Adipocyte (in vitro differentiated cells): ENCODE measurements around the gene IL1RAPL1.
A peak's percentile ranks its signal among the peaks of the same experiment; 100 is the strongest.

ENCODE experiments used
- DNase-seq: peaks from one replicate; pipeline ENCODE4 v3.0.0-alpha.2; 2015; ENCODE audit warnings: low read depth
- H3K27me3 ChIP-seq: replicated peaks from 2 replicates; pipeline ENCODE4 v1.7.0; 2013; ENCODE audit warnings: mild to moderate bottlenecking, low read length, moderate library complexity; ENCODE audit not compliant: control insufficient read depth, insufficient read depth
- H3K36me3 ChIP-seq: 2 replicates; pipeline ENCODE4 v1.7.0; 2013; ENCODE audit warnings: low read length, mild to moderate bottlenecking, moderate library complexity; ENCODE audit not compliant: control insufficient read depth, insufficient read depth, severe bottlenecking
- H3K4me1 ChIP-seq: 2 replicates; pipeline ENCODE4 v1.7.0; 2013; ENCODE audit warnings: mild to moderate bottlenecking, low read length, moderate library complexity; ENCODE audit not compliant: control insufficient read depth, insufficient read depth
- H3K4me3 ChIP-seq: 2 replicates; pipeline ENCODE4 v1.7.0; 2013; ENCODE audit warnings: mild to moderate bottlenecking, low read length, moderate library complexity
- H3K9ac ChIP-seq: 2 replicates; pipeline ENCODE4 v1.7.0; 2013; ENCODE audit warnings: mild to moderate bottlenecking, low read length, moderate library complexity
- H3K9me3 ChIP-seq: 2 replicates; pipeline ENCODE4 v1.7.0; 2013; ENCODE audit warnings: mild to moderate bottlenecking, low read length, moderate library complexity; ENCODE audit not compliant: control insufficient read depth

The IL1RAPL1 gene

DNA sequence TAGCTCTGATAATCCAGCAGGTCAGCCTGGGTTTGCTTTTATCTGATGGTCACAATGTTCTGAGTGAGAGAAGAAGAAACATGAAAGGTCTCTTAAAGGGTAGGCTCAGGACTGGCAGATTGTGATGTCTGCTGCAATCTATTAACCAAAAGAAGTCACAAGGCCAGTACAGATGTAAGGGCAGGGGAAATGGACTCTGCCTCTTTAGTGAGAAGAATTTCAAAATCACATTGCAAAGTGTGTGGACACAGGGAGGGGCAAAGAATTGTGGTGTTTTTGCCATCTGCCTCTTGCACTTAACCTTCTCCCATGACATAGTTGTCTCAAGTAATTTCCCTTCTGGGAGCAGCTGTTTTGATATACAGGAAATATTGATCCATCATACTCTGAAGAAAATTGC is 40.9 kb downstream of the IL1RAPL1 start:
- Histone ChIP-seq H3K27me3 (no peaks in the 10 kb centered on the region), H3K36me3 (no peaks in the 10 kb centered on the region), H3K4me3 (no peak overlapping the region), H3K9ac (no peak overlapping the region), H3K9me3 (no peaks in the 10 kb centered on the region), H3K4me1 (no peaks in the 10 kb centered on the region)
- peak; percentile 30 for DNase-seq

DNA sequence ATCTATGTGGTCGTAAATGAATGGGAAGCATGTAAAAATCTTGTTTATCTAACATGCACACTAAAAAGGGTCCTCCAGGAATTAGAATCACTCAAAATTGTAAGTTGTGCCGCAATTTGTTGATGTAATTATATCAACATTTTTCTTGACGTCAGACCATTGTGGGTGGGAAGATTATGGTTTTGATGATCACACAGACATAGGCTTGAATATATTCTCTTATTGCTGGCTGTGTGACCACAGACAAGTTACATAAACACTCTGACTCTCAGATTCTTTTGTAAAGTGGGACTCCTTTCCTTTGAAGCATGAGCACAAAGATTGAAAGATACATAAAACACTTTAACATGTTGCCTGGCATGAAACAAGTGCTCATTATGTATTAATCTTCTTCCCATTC is 51.5 kb downstream of the IL1RAPL1 start:
- H3K36me3 ChIP-seq = no peaks in the 10 kb centered on the region
- no peak overlapping the region for H3K9ac ChIP-seq
- no peaks in the 10 kb centered on the region for H3K27me3 ChIP-seq
- DNase-seq = no peak
- H3K4me3 ChIP-seq = no peak overlapping the region
- H3K4me1 ChIP-seq = no peaks in the 10 kb centered on the region
- no peaks in the 10 kb centered on the region for H3K9me3 ChIP-seq

DNA sequence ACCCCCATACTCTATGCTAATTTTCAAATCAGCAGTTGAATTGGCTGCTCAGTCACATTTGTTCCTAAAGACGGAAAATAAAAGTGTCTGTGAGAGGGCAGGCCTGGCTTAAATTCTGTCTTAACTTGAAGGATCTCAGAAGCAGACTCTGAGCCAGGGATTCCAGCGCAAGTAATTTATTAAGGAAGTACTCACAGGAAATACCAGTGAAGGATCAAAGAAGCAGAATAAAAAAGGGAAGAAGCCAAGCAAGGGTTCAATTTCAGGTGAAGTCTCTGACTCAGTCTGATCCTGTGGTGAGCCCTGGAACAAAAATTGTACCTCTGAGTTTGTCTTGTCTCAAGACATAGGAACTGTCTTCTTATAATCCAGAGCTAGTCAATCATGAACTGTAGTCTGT is 52.2 kb downstream of the IL1RAPL1 start:
- DNase-seq = no peak
- H3K27me3 ChIP-seq = no peaks in the 10 kb centered on the region
- H3K4me3 ChIP-seq = no peak overlapping the region
- H3K4me1 ChIP-seq = no peaks in the 10 kb centered on the region
- no peaks in the 10 kb centered on the region for H3K36me3 ChIP-seq
- H3K9ac ChIP-seq = no peak overlapping the region
- no peaks in the 10 kb centered on the region for H3K9me3 ChIP-seq

DNA sequence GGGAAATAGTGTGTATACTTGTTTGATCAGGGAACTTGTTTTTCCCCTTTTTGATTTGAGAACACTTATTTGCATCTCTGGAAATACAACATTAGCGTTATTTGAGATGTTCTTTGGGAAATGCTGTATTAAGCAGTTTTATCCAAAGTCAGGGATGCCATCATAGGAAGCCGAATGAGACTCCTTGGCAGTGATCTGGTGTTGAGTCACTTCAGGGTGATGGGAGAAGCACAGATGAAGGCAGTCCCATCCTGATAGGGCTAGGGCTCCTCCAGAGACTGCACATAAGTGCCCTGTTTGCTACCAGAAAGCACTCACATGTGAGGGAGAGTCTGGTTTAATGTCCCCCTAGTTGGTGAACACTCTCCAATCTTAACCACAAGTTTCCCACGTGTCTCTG is 62.3 kb downstream of the IL1RAPL1 start:
- Histone ChIP-seq H3K9me3 (no peaks in the 10 kb centered on the region), H3K9ac (no peak overlapping the region), H3K4me1 (no peaks in the 10 kb centered on the region), H3K4me3 (no peak overlapping the region), H3K27me3 (no peaks in the 10 kb centered on the region), H3K36me3 (no peaks in the 10 kb centered on the region)
- DNase-seq = no peak

DNA sequence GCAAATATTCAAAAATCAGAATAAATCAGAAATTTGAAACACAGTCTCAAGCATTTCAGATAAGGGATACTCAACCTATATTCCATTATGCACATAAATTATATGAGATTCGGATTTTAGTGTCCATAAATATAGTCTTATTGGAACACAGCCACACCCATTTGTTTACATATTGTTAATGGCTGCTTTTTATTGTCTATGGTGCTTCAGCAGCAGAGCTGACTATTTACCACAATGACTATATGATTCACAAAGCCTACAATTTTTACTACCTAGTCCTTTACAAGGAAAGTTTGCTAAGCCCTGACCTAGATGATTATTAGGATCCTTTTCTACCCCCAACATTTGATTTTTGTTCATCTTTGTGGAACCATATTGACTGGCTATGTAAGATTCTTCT is 63.9 kb downstream of the IL1RAPL1 start:
- no peaks in the 10 kb centered on the region for H3K4me1 ChIP-seq
- H3K9ac ChIP-seq = no peak overlapping the region
- no peak for DNase-seq
- no peaks in the 10 kb centered on the region for H3K27me3 ChIP-seq
- H3K4me3 ChIP-seq = no peak overlapping the region
- H3K9me3 ChIP-seq = peaks cover 6% of the 10 kb centered on the region
- H3K36me3 ChIP-seq = no peaks in the 10 kb centered on the region

DNA sequence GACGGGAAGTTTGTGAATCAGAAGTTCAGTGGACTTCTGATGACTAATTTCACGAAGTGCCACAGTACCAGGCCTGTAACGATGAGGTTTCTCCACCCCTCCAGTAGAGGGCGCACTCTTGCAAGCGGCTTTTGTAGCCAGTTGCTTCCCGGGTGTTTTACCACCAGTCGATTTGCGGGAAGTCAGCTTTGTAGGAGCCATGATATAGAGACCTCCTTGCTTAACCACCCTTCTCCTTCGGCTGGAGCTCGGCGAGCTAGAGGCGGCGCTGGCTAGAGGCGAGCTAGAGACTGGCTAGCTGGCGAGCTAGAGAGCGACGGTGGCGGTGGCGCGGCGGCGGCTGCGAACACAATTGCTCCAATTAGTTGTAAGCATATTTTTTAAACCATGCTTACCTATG is 72.0 kb downstream of the IL1RAPL1 start:
- no peak overlapping the region for H3K4me3 ChIP-seq
- H3K9ac ChIP-seq = no peak overlapping the region
- H3K9me3 ChIP-seq = peaks cover 10% of the 10 kb centered on the region
- no peak for DNase-seq
- no peaks in the 10 kb centered on the region for H3K36me3 ChIP-seq
- H3K27me3 ChIP-seq = no peaks in the 10 kb centered on the region
- no peaks in the 10 kb centered on the region for H3K4me1 ChIP-seq

DNA sequence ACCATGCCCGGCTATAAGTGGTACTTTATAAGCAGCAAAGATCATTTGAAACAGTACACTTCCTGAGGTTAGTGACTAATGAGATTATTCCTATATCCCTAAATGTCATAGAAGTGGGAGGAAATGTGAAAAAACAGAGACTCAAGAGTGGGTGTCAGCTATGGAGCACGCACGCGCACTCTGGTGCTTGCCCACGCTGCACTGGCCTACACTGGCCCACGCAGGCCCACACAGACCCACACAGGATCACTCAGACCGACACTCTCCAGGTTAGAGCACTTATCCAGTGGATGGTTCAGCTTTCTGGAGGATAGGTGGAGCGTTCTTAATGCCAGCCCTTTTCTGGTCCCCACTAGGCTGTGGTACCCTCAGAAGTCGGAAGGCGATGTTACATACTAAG is 78.5 kb downstream of the IL1RAPL1 start:
- no peak for DNase-seq
- Histone ChIP-seq H3K4me1 (no peaks in the 10 kb centered on the region), H3K36me3 (no peaks in the 10 kb centered on the region), H3K4me3 (no peak overlapping the region), H3K9ac (no peak overlapping the region), H3K9me3 (no peaks in the 10 kb centered on the region), H3K27me3 (no peaks in the 10 kb centered on the region)

DNA sequence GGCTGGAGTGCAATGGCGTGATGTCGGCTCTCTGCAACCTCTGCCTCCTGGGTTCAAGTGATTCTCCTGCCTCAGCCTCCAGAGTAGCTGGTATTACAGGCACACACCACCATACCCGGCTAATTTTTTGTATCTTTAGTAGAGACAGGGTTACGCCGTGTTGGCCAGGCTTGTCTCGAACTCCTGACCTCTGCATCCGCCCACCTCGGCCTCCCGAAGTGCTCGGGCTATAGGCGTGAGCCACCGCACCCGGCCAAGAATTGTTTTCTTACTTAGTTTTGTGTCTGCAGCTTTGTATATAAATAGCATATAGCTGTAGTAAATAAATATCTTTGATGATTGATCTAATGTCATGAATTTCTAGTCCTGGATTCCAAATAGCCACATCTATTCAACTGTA is 81.1 kb downstream of the IL1RAPL1 start:
- H3K27me3 ChIP-seq = no peaks in the 10 kb centered on the region
- no peaks in the 10 kb centered on the region for H3K4me1 ChIP-seq
- no peak for DNase-seq
- H3K9me3 ChIP-seq = no peaks in the 10 kb centered on the region
- no peaks in the 10 kb centered on the region for H3K36me3 ChIP-seq
- H3K4me3 ChIP-seq = no peak overlapping the region
- H3K9ac ChIP-seq = no peak overlapping the region

DNA sequence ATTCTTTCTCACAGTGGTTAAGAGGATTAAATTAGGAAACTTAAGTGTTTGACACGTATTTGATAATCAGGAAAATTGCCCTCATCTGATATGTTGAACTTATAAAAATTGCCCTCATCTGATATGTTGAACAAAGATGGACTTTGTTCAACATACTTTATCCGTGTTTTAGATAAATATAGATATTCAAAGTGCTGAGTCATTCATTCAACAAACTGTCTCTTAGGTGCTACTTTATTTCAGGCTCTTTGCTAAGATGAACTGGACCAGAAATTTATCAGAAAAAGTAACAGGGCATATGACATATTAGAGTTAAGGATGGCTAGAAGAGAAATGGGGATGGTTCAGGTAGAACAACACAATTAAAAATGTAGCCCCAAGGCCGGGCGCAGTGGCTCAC is 81.7 kb downstream of the IL1RAPL1 start:
- DNase-seq = no peak
- no peaks in the 10 kb centered on the region for H3K4me1 ChIP-seq
- no peak overlapping the region for H3K4me3 ChIP-seq
- no peaks in the 10 kb centered on the region for H3K9me3 ChIP-seq
- H3K27me3 ChIP-seq = no peaks in the 10 kb centered on the region
- no peaks in the 10 kb centered on the region for H3K36me3 ChIP-seq
- no peak overlapping the region for H3K9ac ChIP-seq

DNA sequence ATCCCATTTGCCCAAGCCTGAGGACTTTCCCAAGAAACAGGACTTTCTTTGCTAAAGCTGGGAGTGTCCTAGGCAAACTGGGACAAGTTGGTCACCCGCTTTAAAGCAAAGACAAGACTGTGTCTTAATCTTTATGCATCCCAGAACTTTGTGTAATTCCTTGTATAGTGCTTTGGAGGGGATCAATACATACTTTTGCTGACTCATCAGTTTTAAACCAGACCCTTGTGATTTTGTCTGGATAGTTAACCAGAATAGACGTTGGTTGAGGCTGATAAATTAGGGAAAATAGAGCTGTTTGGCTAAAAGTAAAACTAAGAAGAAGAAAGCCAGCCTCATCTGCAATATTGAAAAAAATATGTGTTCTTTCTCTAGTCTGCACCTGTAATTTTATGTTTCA is 82.8 kb downstream of the IL1RAPL1 start:
- H3K36me3 ChIP-seq = no peaks in the 10 kb centered on the region
- no peaks in the 10 kb centered on the region for H3K9me3 ChIP-seq
- DNase-seq = no peak
- no peak overlapping the region for H3K9ac ChIP-seq
- no peaks in the 10 kb centered on the region for H3K4me1 ChIP-seq
- no peak overlapping the region for H3K4me3 ChIP-seq
- H3K27me3 ChIP-seq = no peaks in the 10 kb centered on the region

DNA sequence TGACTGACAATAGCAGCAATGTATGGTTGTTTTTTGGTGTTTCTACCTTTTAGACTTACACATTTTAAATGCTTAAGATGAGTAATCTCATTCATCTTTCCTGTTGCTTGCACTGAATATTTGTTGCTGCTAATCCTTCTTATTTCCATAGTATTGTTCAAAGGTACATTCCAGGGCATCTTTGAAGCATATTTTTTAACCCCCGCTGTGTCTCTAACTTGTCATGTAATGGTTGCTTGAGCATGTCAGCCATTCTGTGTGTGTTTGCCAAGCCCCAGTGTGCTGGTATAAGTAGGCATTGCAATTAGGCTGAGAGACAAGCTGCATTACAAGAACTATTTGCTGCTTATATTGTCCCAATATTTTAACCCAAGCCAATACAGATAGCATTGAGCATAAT is 87.9 kb downstream of the IL1RAPL1 start:
- Histone ChIP-seq H3K4me3 (no peak overlapping the region), H3K36me3 (no peaks in the 10 kb centered on the region), H3K9ac (no peak overlapping the region), H3K4me1 (no peaks in the 10 kb centered on the region), H3K9me3 (no peaks in the 10 kb centered on the region), H3K27me3 (no peaks in the 10 kb centered on the region)
- no peak for DNase-seq

DNA sequence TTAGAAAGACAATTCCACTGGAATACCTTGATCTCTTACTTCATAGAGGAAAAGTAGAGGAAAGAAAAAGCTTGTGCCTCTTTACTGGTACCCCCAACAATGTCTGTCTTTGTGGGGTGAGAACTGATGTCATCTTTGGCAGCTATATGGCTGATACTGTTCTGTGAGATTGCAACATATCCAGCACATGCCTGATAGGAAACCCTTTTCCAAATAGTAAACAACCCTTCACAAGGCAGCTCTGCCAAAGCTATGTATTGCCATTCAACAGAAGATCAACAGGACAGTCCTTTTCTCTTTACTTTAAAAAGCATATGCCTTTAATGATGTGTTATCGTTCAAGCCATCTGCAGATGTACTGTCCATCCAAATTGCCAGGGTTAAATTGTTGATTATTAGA is 105.9 kb downstream of the IL1RAPL1 start:
- Histone ChIP-seq H3K4me3 (no peak overlapping the region), H3K4me1 (no peaks in the 10 kb centered on the region), H3K9me3 (no peaks in the 10 kb centered on the region), H3K9ac (no peak overlapping the region), H3K36me3 (no peaks in the 10 kb centered on the region), H3K27me3 (no peaks in the 10 kb centered on the region)
- DNase-seq = peak; percentile 2
